GM21360 (cell line): ENCODE data around the gene PRTFDC1.

Source experiments
- ATAC-seq: cut with Tn5 transposase; IDR thresholded peaks from one replicate; pipeline ENCODE4 v1.9.1; 2021; ENCODE audit warnings: mild to moderate bottlenecking, moderate library complexity; ENCODE audit not compliant: unreplicated experiment

PRTFDC1 gene

DNA sequence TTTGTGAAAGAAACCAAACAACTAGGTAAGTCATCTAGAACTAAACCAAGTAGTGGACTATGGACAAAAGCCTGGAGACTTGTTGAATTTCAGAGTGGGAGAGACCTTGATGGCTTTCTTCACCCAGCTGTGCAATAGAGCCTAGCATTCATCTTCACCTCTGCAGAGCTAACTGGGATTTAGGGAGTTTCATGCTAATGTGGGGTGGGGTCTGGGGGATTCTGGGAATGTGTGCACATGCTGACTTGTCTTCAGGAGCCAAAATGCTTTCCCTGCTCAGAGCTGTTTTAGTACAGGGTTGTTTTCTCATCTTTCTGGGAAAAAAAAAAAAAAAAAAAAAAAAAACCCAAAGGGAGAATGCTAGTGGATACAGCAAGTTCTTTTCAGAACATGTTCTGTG lies 147.4 kb downstream of the PRTFDC1 start:
- no peak for ATAC-seq

DNA sequence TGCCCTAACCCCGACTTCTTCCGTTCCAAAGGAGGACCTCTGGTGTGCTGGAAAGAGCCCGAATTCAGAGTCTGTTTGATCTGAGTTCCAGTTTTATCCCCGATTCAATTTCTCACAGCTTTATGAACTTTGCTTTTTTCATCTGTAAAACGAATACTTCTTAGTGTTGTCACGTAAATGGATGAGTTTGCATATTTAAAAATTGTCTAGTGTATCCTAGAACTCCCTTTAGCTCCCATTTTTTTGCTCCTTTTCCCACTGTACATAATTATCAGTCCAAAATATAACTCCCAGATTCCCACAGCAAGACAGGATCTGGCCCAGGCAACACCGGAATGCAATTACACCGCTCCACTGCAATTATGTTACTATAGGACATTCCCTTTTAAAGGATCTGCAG lies 148.0 kb downstream of the PRTFDC1 start:
- no peak for ATAC-seq

DNA sequence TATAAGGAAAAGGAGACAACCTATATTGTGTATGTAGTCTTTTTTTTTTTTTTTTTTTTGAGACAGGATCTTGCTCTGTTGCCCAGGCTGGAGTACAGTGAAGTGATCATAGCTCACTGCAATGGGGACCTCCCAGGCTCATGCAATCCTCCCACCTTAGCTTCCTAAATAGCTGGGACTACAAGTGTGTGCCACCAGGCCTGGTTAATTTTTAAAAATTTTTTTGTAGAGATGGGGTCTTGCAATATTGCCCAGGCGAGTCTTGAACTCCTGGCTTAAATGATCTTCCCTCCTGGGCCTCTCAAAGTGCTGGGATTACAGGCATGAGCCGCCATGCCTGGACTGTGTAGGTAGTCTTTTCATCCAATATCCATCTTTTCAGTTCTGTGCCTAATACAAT lies 150.0 kb downstream of the PRTFDC1 start:
- ATAC-seq, result no peak

DNA sequence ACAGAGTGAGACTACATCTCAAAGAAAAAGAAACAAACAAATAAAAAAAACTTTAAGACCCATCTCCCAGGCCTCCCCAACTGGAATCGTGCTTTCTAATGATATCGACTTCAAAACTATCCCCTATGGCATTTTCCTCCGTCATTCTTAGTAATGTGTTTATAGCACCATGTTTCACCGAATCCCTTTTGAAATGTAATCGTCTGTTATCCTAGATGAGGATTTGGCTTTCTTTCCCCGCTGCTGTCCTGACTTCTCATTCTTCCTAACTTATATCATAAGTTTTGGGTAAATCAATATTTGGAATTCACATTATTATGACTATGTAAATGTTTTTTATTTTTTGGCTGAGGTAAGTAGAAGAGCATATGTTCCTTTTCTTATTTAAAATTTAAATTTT lies 151.5 kb downstream of the PRTFDC1 start:
- ATAC-seq, result no peak
